ENCODE data around the gene UBL4A.
A peak's percentile ranks its signal among the peaks of the same experiment; 100 is the strongest.

Gene UBL4A

GRCh38 chrX:154476821-154477220 is 9.6 kb downstream of the UBL4A start:
- peaks cover 16% of the 10 kb centered on the region for H3K9me3 Mint-ChIP-seq
- peaks cover 18% of the 10 kb centered on the region for H3K36me3 Mint-ChIP-seq (ENCODE audit: low read depth)
- H3K4me1 Mint-ChIP-seq = peaks cover 4% of the 10 kb centered on the region
- no peak for TF ChIP-seq CTCF (IDR thresholded peaks at IDR 0.05; ENCODE audit: unreplicated experiment in 3 of 3)
- no peak overlapping the region for H3K27ac Mint-ChIP-seq
- peak overlapping the region; percentile 11 to 70 (median 57) for H3K4me3 Mint-ChIP-seq
- H3K27me3 Mint-ChIP-seq (ENCODE audit: low read depth) = no peaks in the 10 kb centered on the region

GRCh38 chrX:154473683-154474082 is 12.7 kb downstream of the UBL4A start:
- Mint-ChIP-seq H3K4me3 (no peak overlapping the region), H3K4me1 (peaks cover 4% of the 10 kb centered on the region), H3K27ac (no peak overlapping the region), H3K36me3 (ENCODE audit: low read depth) (peaks cover 28% of the 10 kb centered on the region), H3K27me3 (ENCODE audit: low read depth) (no peaks in the 10 kb centered on the region), H3K9me3 (peaks cover 9% of the 10 kb centered on the region)
- TF ChIP-seq CTCF (IDR thresholded peaks at IDR 0.05; ENCODE audit: unreplicated experiment in 3 of 3) = no peak

GRCh38 chrX:154472685-154473632 is 13.5 kb downstream of the UBL4A start:
- peaks cover 28% of the 10 kb centered on the region for H3K36me3 Mint-ChIP-seq (ENCODE audit: low read depth)

GRCh38 chrX:154471839-154472684 is 14.4 kb downstream of the UBL4A start:
- Mint-ChIP-seq H3K4me3 (no peak overlapping the region), H3K27ac (no peak overlapping the region), H3K36me3 (ENCODE audit: low read depth) (peaks cover 28% of the 10 kb centered on the region), H3K4me1 (peaks cover 4% of the 10 kb centered on the region), H3K9me3 (peaks cover 9% of the 10 kb centered on the region), H3K27me3 (ENCODE audit: low read depth) (no peaks in the 10 kb centered on the region)
- no peak for TF ChIP-seq CTCF (IDR thresholded peaks at IDR 0.05; ENCODE audit: unreplicated experiment in 3 of 3)

More at GRCh38 chrX:154472685-154473632, 13.5 kb downstream of the UBL4A start:
- TF ChIP-seq CTCF (IDR thresholded peaks at IDR 0.05; ENCODE audit: unreplicated experiment in 3 of 3) = no peak
- H3K4me3 Mint-ChIP-seq = no peak overlapping the region
- no peak overlapping the region for H3K27ac Mint-ChIP-seq
- peaks cover 4% of the 10 kb centered on the region for H3K4me1 Mint-ChIP-seq
- no peaks in the 10 kb centered on the region for H3K27me3 Mint-ChIP-seq (ENCODE audit: low read depth)
- peaks cover 9% of the 10 kb centered on the region for H3K9me3 Mint-ChIP-seq

GRCh38 chrX:154470914-154471568 is 15.4 kb downstream of the UBL4A start:
- Mint-ChIP-seq H3K36me3 (ENCODE audit: low read depth) (peaks cover 28% of the 10 kb centered on the region), H3K4me1 (peaks cover 4% of the 10 kb centered on the region), H3K27ac (no peak overlapping the region), H3K9me3 (peaks cover 9% of the 10 kb centered on the region), H3K27me3 (ENCODE audit: low read depth) (no peaks in the 10 kb centered on the region), H3K4me3 (no peak overlapping the region)
- TF ChIP-seq CTCF (IDR thresholded peaks at IDR 0.05; ENCODE audit: unreplicated experiment in 3 of 3) = no peak
